Measurements from ENCODE around the gene NCK1. TPM values are rescaled to one million over a fixed set of nuclear protein-coding genes. Genes with fewer than 3 reads are reported as not detected.

Gene NCK1
- polyA plus RNA-seq, 2 of the 4 experiments (the other 2 are of a cell fraction) = 30.2 to 60.8 TPM

GRCh38 chr3:136885357-136886213 is 23.6 kb downstream of the NCK1 start:
- Histone ChIP-seq H3K4me2 (no peak overlapping the region), H3K27ac (no peak overlapping the region), H3K4me1 (peaks cover 6% of the 10 kb centered on the region; the same call in 2 of the 3 replicates), H3K4me3 (no peak overlapping the region), H3K9me3 (no peaks in the 10 kb centered on the region)
- FAIRE-seq = no peak
- TF ChIP-seq SMC3 (IDR thresholded peaks at IDR 0.05) = no peak
- TF ChIP-seq CBX8 (IDR thresholded peaks at IDR 0.05) = no peak
- TF ChIP-seq ELK1 (IDR thresholded peaks at IDR 0.05; ENCODE audit: low read depth, low read length) = no peak
- TF ChIP-seq EHF (CRISPR knock-in tag; IDR thresholded peaks at IDR 0.05) = no peak
- ChIA-PET POLR2A (no interaction called here), CTCF (no interaction called here)
- no peak for ATAC-seq
- WGBS (ENCODE audit: missing lambda C conversion rate) = 87% methylated on average over 5 of the region's 5 CpGs
- no peak for DNase-seq (ENCODE audit: low read depth in 1 of 2, low spot score in 1 of 2)

GRCh38 chr3:136889947-136890346 is 27.9 kb downstream of the NCK1 start:
- CTCF ChIA-PET = interaction anchor here (1.5 kb wide), 1 partner anchor 137 kb away, joined by 4 read pairs; the partner anchor contains the start of gene STAG1
- H3K9me3 ChIP-seq = peaks cover 12% of the 10 kb centered on the region; the same call in 2 of the 3 replicates
- WGBS (ENCODE audit: missing lambda C conversion rate) = 95% methylated on average over 7 of the region's 24 CpGs
- FAIRE-seq = no peak
- no peak overlapping the region for H3K4me3 ChIP-seq
- H3K27ac ChIP-seq = no peak overlapping the region
- TF ChIP-seq MAZ (IDR thresholded peaks at IDR 0.05; ENCODE audit: borderline replicate concordance, low read depth, low read length) (no peak), RARB (CRISPR knock-in tag; IDR thresholded peaks at IDR 0.05) (no peak), ZFP36 (IDR thresholded peaks at IDR 0.05; ENCODE audit: borderline replicate concordance, partially characterized antibody) (no peak), CEBPB (IDR thresholded peaks at IDR 0.05) (no peak), FOSB (CRISPR knock-in tag; IDR thresholded peaks at IDR 0.05) (no peak), RFX5 (IDR thresholded peaks at IDR 0.05) (no peak), RCOR1 (IDR thresholded peaks at IDR 0.05; ENCODE audit: low read depth, low read length) (no peak), E2F6 (IDR thresholded peaks at IDR 0.05; ENCODE audit: borderline replicate concordance, low read depth) (no peak), PBX3 (IDR thresholded peaks at IDR 0.05) (no peak), SMC3 (IDR thresholded peaks at IDR 0.05) (no peak), ESRRA (IDR thresholded peaks at IDR 0.05; ENCODE audit: borderline replicate concordance, low read length) (no peak), ZC3H11A (IDR thresholded peaks at IDR 0.05) (no peak)
- H3K4me2 ChIP-seq = no peak overlapping the region
- DNase-seq (ENCODE audit: low read depth in 1 of 2, low spot score in 1 of 2) = no peak
- POLR2A ChIA-PET = no interaction called here
- no peak for ATAC-seq
- no peaks in the 10 kb centered on the region; the same call in 2 of the 3 replicates for H3K4me1 ChIP-seq

GRCh38 chr3:136891934-136892855 is 30.2 kb downstream of the NCK1 start:
- no peak overlapping the region for H3K4me2 ChIP-seq
- DNase-seq (ENCODE audit: low read depth in 1 of 2, low spot score in 1 of 2) = no peak
- ChIA-PET POLR2A (no interaction called here), CTCF (no interaction called here)
- 46% methylated on average over 2 of the region's 2 CpGs for WGBS (ENCODE audit: missing lambda C conversion rate)
- ATAC-seq = no peak
- FAIRE-seq = no peak
- TF ChIP-seq HOXB13 (CRISPR knock-in tag; IDR thresholded peaks at IDR 0.05; ENCODE audit: low read depth) (no peak), RNF2 (IDR thresholded peaks at IDR 0.05; ENCODE audit: borderline replicate concordance, low read depth) (no peak), MAZ (IDR thresholded peaks at IDR 0.05; ENCODE audit: borderline replicate concordance, low read depth, low read length) (no peak), POLR2AphosphoS2 (conservative IDR thresholded peaks at IDR 0.05; ENCODE audit: low read length) (no peak), RCOR1 (IDR thresholded peaks at IDR 0.05; ENCODE audit: low read depth, low read length) (no peak)
- no peak overlapping the region for H3K4me3 ChIP-seq
- H3K9me3 ChIP-seq = peaks cover 12% of the 10 kb centered on the region; the same call in 2 of the 3 replicates
- no peaks in the 10 kb centered on the region; the same call in 2 of the 3 replicates for H3K4me1 ChIP-seq
- no peak overlapping the region for H3K27ac ChIP-seq

Measured in A549 (cell line).